GM21423 (cell line): Measurements from ENCODE around the gene SLC28A1.
"Not testable (repeated sequence)": the region's sequence is repeated elsewhere in the genome, so short reads cannot be mapped to it uniquely, and the experiment has no call there.

Experiments
- ATAC-seq: cut with Tn5 transposase; IDR thresholded peaks from one replicate; pipeline ENCODE4 v1.9.1; 2021; ENCODE audit warnings: mild to moderate bottlenecking, moderate library complexity; ENCODE audit not compliant: unreplicated experiment

Gene SLC28A1

GRCh38 chr15:84862214-84862975 is 22.1 kb upstream of the SLC28A1 start:
- ATAC-seq, result no peak

DNA sequence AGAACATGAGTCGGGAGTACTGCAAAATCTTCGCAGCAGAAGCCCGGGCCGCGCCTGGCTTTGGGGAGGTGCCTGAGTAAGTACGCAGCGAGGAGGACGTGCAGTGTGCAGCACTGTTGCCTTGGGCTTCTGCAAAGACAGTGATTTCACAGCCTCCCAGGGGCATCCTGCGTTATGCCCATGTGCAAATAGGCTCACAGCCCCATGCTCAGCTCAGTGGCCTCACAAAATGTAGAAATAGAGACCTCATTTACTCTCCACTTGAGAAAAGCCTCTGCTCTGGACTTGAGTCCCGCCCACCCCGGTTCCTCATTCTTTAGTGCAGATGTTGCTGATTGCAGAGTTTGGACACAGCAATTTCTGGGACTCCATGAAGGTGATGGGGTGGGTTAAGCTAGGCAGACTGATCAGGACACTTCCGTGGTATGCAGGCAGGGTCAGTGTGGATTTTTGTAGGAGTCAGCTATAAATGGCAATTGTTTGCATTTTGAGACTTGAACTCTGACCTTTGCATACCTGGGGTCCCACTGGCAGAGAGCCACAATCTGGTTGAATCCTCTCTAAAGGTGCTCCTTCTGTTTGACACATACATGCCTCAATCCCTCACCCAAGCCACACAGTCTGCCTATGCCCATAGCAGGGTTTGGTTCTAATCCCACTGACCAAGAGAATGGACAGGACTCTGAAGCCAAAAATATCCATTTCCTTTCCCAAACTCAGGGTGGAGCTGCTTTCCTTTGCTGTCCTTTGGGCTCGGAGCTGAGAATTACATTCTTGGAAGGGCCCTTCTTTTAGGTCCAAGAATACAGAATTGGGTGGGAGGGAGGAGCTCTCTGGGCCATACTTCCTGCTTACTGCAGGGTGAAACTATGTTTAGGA is 20.7 kb upstream of the SLC28A1 start:
- ATAC-seq, result no peak

GRCh38 chr15:84864444-84864795 is 20.0 kb upstream of the SLC28A1 start:
- no peak for ATAC-seq

GRCh38 chr15:84865074-84865569 is 19.3 kb upstream of the SLC28A1 start:
- ATAC-seq, result no peak

- ATAC-seq, result no peak
Observed at GRCh38 chr15:84868037-84868880, 16.2 kb upstream of the SLC28A1 start.

DNA sequence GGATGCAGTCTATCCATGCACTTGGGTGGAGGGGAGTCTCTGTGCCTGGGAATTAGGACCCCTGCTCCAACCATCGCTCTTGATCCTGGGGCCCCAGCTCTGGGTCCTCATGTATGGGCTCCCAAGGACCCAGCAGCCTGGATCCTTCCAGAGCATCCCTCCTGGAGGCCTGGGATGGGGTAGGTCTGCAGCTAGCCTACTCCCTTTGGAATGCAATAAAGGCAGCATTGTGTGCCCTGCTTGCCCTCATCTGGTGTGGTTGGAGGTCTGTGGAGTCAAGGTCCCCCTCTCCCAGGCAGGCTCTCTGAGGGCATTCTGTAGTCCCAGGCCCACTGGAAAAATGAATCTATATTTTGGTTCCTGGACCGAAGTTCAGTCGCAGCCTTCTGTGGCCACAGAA is 15.0 kb upstream of the SLC28A1 start:
- no peak for ATAC-seq

- ATAC-seq, result no peak
Observed at GRCh38 chr15:84871428-84871985, 13.0 kb upstream of the SLC28A1 start.

GRCh38 chr15:84872009-84872910 is 12.2 kb upstream of the SLC28A1 start:
- no peak for ATAC-seq

GRCh38 chr15:84873997-84874396 is 10.5 kb upstream of the SLC28A1 start:
- ATAC-seq, result no peak

DNA sequence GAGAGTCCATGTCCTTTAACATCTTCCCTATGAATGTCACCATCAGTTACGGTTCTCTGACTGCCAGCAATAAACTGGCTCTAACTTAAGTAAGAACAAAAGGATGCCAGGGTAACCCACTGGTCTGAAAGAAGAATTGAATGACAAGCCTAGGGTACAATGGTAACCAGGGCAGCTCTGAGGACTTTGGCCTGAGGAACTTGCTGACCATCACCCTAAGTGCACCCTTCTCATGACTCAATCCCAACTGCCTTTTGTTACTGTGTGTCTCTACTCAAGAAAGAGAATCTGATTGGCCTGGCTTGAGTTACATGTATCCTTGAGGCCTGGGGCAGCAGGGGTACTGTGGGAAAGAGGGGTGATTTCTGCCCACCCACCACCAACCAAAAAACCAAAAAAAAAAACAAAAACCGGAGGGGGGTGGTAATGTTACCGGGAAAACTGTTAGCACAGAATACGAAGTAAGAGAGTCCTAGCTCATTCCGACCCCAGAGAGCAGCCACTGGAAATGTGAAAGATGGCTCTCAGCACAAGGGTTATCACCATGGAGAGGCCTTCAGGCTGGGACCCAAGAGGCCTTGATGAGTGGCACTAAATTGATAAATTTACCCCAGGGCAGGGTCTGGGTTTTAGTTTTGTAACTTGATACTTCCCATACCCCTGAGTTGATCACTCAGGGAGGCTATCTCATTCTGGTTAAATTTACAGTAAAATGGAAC is 9.3 kb upstream of the SLC28A1 start:
- ATAC-seq, result no peak

GRCh38 chr15:84876269-84876668 is 8.2 kb upstream of the SLC28A1 start:
- no peak for ATAC-seq

GRCh38 chr15:84877701-84878100 is 6.8 kb upstream of the SLC28A1 start:
- not testable (repeated sequence) for ATAC-seq

GRCh38 chr15:84878504-84878903 is 6.0 kb upstream of the SLC28A1 start:
- no peak for ATAC-seq

DNA sequence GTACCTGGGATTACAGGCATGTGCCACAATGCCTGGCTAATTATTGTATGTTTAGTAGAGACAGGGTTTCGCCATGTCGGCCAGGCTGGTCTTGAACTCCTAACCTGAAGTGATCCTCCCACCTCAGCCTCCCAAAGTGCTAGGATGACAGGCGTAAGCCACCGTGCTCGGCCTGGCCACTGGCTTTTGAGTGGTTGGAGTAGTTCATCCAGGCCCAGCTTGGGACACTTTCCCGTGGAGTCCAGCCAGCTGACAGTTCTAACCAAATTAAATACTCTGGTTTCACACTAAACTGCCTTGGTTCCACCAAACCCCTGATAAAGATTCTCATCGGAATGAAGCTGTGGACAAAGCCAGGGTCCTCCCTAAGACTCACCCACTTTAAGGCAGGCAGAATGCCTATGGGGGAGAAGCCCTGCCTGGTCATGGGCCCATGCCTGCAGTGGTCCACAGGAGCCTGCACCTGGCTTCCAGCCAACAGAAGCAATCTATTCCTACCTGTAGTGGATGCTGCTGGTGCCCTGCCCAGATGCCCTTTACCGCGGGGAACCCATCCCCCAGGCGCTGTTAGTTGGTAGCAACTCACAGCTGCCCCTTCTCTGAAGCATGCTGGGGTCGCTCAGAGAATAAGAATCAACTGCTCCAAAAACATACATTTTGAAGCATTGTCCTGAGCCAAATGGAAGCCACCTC is 5.2 kb upstream of the SLC28A1 start:
- no peak for ATAC-seq

DNA sequence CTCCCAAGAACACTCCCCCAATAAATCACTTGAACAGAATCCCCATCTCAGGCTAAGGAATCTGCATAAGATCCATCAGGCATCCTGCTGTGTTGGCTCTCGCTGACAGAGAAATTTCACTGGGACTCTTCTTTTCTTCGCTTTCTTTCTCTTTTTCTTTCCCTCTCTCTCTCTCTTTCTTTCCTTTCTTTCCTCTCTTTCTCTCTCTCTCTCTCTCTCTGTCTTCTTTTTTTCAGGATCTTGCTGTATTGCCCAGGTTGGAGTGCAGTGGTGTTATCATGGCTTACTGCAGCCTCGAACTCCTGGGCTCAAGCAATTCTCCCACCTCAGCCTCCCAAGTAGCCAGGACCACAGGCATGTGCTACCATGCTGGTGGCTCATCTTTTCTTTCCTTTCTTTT is 4.5 kb upstream of the SLC28A1 start:
- ATAC-seq, result no peak

DNA sequence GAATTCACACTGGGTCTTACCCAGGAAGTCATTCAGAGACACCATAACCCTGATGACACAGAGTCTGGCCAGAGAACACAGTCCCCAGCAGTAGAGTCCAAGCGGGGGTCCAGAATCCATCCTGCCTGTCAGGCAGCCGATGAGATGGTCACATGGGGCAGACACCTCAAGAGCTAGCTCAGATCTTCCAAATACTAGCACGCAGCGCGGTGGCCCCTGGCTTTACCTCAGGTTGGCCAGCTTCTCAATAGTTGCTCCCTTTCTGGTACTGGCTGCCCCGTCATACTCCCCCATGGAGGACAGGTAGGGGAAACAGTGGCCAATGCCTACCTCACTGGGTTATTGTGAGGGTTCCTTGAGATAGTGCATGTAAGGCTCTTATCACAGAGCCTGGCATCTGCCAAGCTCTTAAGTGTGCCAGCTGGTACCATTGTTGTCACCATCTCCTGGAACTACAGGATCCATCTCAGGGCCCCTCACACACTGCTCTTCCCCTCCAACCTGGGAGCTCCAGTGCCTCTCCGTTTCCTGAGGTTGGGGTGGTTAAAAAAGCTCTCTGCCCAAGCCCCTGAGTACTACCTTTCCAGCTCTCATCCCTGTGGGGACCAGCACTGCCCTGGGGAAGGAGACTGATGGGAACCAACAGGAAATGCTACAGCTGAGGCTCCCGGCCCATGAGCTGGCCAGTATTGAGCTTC is 3.5 kb upstream of the SLC28A1 start:
- no peak for ATAC-seq

GRCh38 chr15:84881520-84881830 is 3.0 kb upstream of the SLC28A1 start:
- no peak for ATAC-seq

- ATAC-seq, result no peak
Observed at GRCh38 chr15:84883466-84883865, 996 bp upstream of the SLC28A1 start.
